OCI-LY3 (cell line): ENCODE results near the gene MRPL4.
A peak's percentile ranks its signal among the peaks of the same experiment; 100 is the strongest.

Experiments used
- H2AFZ ChIP-seq: fragments of 200-600, 300-600 bp; shearing (Covaris generic); 2 replicates; pipeline ENCODE4 v1.6.0; 2014; ENCODE audit warnings: antibody characterized with exemption, low read depth, low read length
- H3K27ac ChIP-seq: fragments of 200-600, 300-600 bp; sonication (generic); 2 replicates; pipeline ENCODE4 v1.5.1; 2014; ENCODE audit warnings: mild to moderate bottlenecking, low read length, moderate library complexity, mixed read lengths
- H3K27me3 ChIP-seq: fragments of 200-600, 300-600 bp; sonication (generic); 2 replicates; pipeline ENCODE4 v1.6.1; 2014; ENCODE audit warnings: low read depth, low read length, mixed read lengths
- H3K36me3 ChIP-seq: fragments of 200-600, 300-600 bp; sonication (generic); replicated peaks from 2 replicates; pipeline ENCODE3; 2014; ENCODE audit warnings: low read depth, low read length, mixed read lengths
- H3K4me1 ChIP-seq: fragments of 300-600, 200-600 bp; sonication (generic); 2 replicates; pipeline ENCODE4 v1.6.1; 2014; ENCODE audit warnings: low read length, mixed read lengths
- H3K4me2 ChIP-seq: fragments of 200-600, 300-600 bp; sonication (generic); 2 replicates; pipeline ENCODE4 v1.6.1; 2014; ENCODE audit warnings: low read length, mixed read lengths
- H3K4me3 ChIP-seq: fragments of 300-600, 200-600 bp; sonication (generic); 2 replicates; pipeline ENCODE4 v1.5.1; 2014; ENCODE audit warnings: antibody characterized with exemption, mild to moderate bottlenecking, low read length, moderate library complexity
- H3K79me2 ChIP-seq: fragments of 300-600, 200-600 bp; shearing (Covaris generic); 2 replicates; pipeline ENCODE4 v1.6.1; 2014; ENCODE audit warnings: mild to moderate bottlenecking, low read length, mixed read lengths
- H3K9ac ChIP-seq: fragments of 300-600, 200-600 bp; shearing (Covaris generic); 2 replicates; pipeline ENCODE4 v1.6.0; 2014; ENCODE audit warnings: mild to moderate bottlenecking, low read length, moderate library complexity
- H3K9me3 ChIP-seq: fragments of 200-600, 300-600 bp; shearing (Covaris generic); 2 replicates; pipeline ENCODE4 v1.6.1; 2014; ENCODE audit warnings: low read length, mixed read lengths; ENCODE audit not compliant: insufficient read depth
- H4K20me1 ChIP-seq: fragments of 200-600, 300-600 bp; sonication (generic); 2 replicates; pipeline ENCODE4 v1.6.1; 2016; ENCODE audit warnings: low read length, mixed read lengths; ENCODE audit not compliant: insufficient read depth
- EZH2phosphoT487 ChIP-seq: fragments of 200-600 bp; shearing (Covaris generic); IDR thresholded peaks from 2 replicates; pipeline ENCODE4 v1.6.1; 2018; ENCODE audit warnings: antibody characterized with exemption, mixed run types, low read depth
- TF ChIP-seq, protein P1 (sequence below): fragments of 200-600, 300-600 bp; sonication (generic); IDR thresholded peaks from 2 replicates; pipeline ENCODE4 v1.5.1; 2014; ENCODE audit warnings: antibody characterized with exemption, low read length, low read depth

MRPL4 gene

DNA sequence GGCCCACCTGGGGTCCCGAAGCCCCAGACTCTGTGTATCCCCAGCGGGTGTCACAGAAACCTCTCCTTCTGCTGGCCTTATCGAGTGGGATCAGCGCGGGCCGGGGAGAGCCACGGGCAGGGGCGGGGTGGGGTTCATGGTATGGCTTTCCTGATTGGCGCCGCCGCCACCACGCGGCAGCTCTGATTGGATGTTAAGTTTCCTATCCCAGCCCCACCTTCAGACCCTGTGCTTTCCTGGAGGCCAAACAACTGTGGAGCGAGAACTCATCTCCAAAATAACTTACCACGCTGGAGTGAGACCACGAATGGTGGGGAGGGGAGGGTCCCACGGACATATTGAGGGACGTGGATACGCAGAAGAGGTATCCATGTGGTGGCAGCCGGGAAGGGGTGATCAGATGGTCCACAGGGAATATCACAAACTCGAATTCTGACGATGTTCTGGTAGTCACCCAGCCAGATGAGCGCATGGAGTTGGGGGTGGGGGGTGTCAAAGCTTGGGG lies 36.7 kb downstream of the MRPL4 start:
- Histone ChIP-seq H4K20me1 (peaks cover 35% of the 10 kb centered on the region), H3K27me3 (no peaks in the 10 kb centered on the region), H3K27ac (peak overlapping the region; percentile 49), H3K9ac (peak overlapping the region; percentile 55; the same call in 1 of the 2 replicates), H3K79me2 (peaks cover 3% of the 10 kb centered on the region; the same call in 1 of the 2 replicates), H3K4me1 (peaks cover 5% of the 10 kb centered on the region), H3K4me2 (peak overlapping the region; percentile 75), H3K9me3 (no peaks in the 10 kb centered on the region), H3K4me3 (peak overlapping the region; percentile 77), H3K36me3 (peaks cover 48% of the 10 kb centered on the region), H2AFZ (no peak overlapping the region)
- TF ChIP-seq, protein P1, sequence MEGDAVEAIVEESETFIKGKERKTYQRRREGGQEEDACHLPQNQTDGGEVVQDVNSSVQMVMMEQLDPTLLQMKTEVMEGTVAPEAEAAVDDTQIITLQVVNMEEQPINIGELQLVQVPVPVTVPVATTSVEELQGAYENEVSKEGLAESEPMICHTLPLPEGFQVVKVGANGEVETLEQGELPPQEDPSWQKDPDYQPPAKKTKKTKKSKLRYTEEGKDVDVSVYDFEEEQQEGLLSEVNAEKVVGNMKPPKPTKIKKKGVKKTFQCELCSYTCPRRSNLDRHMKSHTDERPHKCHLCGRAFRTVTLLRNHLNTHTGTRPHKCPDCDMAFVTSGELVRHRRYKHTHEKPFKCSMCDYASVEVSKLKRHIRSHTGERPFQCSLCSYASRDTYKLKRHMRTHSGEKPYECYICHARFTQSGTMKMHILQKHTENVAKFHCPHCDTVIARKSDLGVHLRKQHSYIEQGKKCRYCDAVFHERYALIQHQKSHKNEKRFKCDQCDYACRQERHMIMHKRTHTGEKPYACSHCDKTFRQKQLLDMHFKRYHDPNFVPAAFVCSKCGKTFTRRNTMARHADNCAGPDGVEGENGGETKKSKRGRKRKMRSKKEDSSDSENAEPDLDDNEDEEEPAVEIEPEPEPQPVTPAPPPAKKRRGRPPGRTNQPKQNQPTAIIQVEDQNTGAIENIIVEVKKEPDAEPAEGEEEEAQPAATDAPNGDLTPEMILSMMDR, result no peak
- TF ChIP-seq EZH2phosphoT487, result no peak

GRCh38 chr19:10289167-10289835 lies 37.3 kb downstream of the MRPL4 start:
- TF ChIP-seq, protein P1, result no peak
- no peak for TF ChIP-seq EZH2phosphoT487
- peaks cover 29% of the 10 kb centered on the region for H4K20me1 ChIP-seq
- no peaks in the 10 kb centered on the region for H3K9me3 ChIP-seq
- H3K36me3 ChIP-seq, result peaks cover 42% of the 10 kb centered on the region
- peak overlapping the region; percentile 80 for H2AFZ ChIP-seq
- H3K27ac ChIP-seq, result peak overlapping the region; percentile 49
- H3K9ac ChIP-seq, result peak overlapping the region; percentile 55
- H3K4me2 ChIP-seq, result peak overlapping the region; percentile 75
- H3K4me3 ChIP-seq, result peak overlapping the region; percentile 77
- H3K79me2 ChIP-seq, result no peaks in the 10 kb centered on the region; the same call in 1 of the 2 replicates
- H3K4me1 ChIP-seq, result peaks cover 5% of the 10 kb centered on the region
- no peaks in the 10 kb centered on the region for H3K27me3 ChIP-seq

- Histone ChIP-seq H3K79me2 (no peaks in the 10 kb centered on the region), H3K4me1 (peaks cover 5% of the 10 kb centered on the region), H3K9ac (peak within 1 kb of the TSS; percentile 55), H3K4me3 (peak within 1 kb of the TSS; percentile 77), H3K36me3 (peaks cover 36% of the 10 kb centered on the region), H2AFZ (peak within 1 kb of the TSS; percentile 80), H3K27ac (peak within 1 kb of the TSS; percentile 49), H3K4me2 (peak within 1 kb of the TSS; percentile 75), H4K20me1 (peaks cover 23% of the 10 kb centered on the region), H3K9me3 (no peaks in the 10 kb centered on the region), H3K27me3 (no peaks in the 10 kb centered on the region)
- TF ChIP-seq, protein P1, result no peak
- no peak for TF ChIP-seq EZH2phosphoT487
These were observed 37.9 kb downstream of the MRPL4 start, which contains the start of gene ICAM5 for GRCh38 chr19:10289836-10290356. Gene ICAM5, plus strand, starts transcription at chr19:10289952. Its CDS starts 92 bp downstream, at chr19:10290044.

GRCh38 chr19:10290357-10290875 lies 38.4 kb downstream of the MRPL4 start:
- peak overlapping the region; percentile 55; the same call in 1 of the 2 replicates for H3K9ac ChIP-seq
- no peaks in the 10 kb centered on the region for H3K9me3 ChIP-seq
- H3K36me3 ChIP-seq, result peaks cover 31% of the 10 kb centered on the region
- no peaks in the 10 kb centered on the region for H3K27me3 ChIP-seq
- TF ChIP-seq, protein P1, result no peak
- TF ChIP-seq EZH2phosphoT487, result no peak
- no peaks in the 10 kb centered on the region for H3K79me2 ChIP-seq
- no peak overlapping the region for H3K27ac ChIP-seq
- peak overlapping the region; percentile 75 for H3K4me2 ChIP-seq
- H2AFZ ChIP-seq, result no peak overlapping the region
- H4K20me1 ChIP-seq, result peaks cover 18% of the 10 kb centered on the region
- H3K4me1 ChIP-seq, result peaks cover 5% of the 10 kb centered on the region
- peak overlapping the region; percentile 77 for H3K4me3 ChIP-seq
